ENCODE measurements around the gene TMEM9. TPM values are rescaled to one million over a fixed set of nuclear protein-coding genes. Genes with fewer than 3 reads are reported as not detected.

TMEM9 gene
- total RNA-seq, 1 donor from 2014 or later = 54.4 TPM

DNA sequence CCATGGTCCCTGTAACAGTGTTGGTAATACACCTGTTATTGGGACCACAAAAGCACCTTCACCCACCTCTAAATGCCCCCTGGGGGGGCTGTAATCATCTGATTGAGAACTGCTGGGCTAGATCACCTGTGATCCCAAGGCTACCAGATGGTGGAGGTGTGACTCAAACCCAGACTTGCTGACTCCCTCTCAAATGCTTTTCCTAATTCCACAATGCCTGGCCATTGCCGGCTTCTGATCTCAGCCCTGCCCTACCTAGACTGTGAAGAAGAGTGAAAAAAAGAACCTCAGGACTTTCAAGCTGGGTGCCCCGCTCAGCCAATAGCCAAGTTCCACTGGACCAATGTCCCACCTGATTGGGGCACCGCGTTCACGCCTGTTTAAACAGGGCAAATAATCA lies 9.6 kb downstream of the TMEM9 start:
- no peak for DNase-seq

DNA sequence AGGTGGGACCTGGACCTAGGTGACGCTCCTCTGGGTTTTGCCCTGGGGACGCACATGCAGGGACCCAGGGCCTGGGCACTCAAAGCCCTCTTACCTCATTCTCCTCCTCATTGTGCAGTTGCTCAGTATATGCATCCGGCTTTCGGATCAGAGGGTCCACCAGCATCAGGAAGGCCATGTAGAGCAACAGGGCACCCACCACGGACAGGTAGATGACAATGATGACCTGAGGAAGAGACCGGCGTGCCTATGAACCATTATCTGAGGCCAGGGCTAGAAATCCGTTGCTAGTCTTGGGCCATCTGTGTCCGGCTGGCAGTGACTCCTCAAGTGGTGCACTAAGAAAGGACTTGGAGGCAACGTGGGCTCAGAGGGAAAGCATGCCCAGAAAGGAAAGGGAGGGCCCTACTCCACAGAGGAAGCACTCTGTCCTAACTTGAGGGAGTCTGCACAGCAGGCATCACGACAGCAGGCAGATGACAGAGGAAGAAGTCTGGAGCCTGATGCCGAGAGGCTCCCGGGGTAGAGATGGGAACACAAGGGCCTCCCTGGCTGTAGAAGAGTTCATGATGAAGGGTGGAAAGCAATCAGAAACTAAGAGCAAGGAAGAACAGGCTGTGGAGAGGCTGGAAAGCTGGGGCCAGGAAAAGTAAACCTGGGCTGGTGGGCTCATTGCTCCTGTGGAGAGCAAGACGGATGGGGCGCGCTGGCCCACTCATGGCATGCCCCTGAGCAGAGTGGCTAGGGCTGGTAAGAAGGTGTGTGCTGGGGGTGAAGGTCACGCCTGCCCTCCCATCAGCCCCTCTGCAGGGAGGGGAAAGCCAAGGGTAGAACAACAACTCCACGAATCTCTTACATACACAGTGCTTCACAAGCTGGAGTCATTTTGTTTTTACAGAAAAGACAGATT lies 10.3 kb downstream of the TMEM9 start:
- DNase-seq = no peak

DNA sequence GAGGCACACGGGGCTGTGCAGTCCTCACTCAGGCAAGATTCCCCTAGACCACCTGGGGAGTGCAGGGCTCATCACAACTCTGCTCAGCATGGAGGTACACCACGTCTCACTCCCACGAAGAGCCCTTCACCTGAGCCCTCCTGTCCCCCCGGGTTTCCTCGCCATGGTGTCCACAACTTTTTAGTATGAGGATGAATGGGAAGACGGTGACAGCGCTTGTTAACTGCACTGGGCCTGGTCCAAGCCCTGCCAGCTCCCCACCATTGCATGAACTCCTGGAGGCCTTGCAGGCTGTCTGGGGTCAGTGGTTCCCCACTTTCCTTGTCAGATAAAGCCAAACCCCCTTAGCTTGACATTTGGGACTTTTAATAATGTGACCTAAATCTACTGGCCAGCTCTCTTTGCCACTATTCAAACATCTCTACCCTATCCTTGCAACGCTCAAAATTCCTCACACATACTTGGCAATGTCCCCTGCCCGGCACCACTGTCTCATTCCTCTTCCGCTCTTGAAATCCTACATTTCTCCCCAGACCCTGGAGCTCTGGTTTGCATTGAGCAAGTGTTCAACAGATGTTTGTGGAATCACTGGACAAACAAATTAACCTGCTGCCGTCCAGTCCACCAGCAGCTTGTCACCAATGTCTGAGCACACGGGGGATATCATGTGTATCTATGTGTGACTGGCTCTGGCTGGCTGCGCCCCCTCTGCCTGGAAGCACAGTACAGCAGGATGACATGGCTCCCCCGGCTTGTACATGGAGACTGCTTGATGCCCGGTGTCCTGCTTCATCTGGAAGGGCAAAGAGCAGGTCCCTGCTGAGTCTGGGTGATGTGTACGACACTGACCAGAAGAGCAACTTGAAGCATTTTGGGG lies 11.2 kb downstream of the TMEM9 start:
- DNase-seq = no peak

DNA sequence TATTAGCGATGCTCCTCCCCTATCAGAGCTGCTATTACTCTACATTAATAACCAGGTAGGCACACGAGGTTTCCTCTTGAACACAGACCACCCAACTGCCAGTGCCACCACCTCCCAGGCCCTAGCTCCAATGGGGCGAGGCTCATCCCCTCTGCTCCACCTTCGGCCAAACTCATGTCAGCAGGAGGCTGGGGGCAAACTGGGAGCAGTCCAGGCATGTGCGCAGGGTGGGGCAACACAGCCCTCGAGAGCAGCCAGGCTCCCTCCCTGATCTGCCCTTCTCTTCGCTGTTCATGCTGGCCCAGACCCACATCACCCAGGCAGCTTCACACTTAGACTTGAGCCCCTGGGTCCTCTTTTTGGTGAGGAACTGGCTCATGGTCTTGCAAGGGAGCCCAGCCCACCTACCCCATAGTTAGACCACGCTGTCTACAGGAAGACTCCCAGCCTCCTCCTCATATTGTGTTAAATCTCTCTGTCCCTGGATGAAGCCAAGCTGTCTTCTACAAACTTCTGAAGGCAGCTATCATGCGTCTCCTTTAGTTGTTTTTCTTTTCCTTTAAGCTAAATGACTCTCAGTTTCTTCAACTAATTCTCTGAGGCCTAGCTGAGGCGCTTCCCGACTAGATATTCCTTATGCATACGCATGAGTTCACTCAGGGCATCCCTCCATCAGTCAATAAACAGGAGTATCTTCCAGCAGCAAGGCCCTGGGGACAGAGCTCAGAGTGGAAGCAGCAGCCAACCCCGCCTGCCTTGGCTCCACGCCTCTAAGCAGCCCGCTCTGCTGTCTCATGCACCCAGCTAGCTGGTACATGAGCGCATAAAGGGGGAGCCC lies 12.0 kb downstream of the TMEM9 start:
- DNase-seq = no peak

DNA sequence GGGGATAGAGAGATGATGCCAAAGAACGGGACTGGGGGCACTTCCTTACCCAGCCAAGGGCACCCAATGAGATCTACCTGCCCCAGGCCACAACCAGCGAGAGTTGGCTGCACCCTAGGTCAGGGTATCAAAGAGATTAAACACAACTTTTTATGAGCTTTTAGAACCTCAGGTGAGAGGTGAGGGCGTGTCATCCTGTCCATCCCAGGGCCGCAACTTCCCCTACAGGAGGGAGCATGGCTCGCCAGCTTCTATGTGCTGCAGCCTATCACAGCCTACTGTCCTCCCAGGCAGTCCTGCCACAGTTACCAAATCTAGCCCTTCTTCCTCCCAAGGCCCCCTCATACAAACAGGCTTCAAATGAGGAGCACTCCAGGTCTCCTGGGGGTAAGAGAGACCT lies 12.9 kb downstream of the TMEM9 start:
- DNase-seq = no peak

DNA sequence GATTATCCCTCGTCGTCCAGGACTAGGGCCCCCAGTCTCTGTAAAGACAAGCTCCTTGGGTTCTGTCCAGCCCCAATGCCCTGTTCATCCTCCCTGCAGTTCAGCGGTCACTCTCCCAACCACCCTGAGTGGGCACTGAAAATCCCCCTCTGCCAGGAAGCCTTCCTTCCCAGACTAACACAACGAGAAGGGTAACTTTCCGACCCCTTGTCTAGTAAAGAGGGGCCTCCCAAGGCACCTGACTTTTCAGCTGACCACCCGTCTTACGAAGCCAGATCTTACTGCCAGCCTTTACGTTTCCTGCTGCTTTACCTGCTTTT lies 13.4 kb downstream of the TMEM9 start:
- DNase-seq = no peak

DNA sequence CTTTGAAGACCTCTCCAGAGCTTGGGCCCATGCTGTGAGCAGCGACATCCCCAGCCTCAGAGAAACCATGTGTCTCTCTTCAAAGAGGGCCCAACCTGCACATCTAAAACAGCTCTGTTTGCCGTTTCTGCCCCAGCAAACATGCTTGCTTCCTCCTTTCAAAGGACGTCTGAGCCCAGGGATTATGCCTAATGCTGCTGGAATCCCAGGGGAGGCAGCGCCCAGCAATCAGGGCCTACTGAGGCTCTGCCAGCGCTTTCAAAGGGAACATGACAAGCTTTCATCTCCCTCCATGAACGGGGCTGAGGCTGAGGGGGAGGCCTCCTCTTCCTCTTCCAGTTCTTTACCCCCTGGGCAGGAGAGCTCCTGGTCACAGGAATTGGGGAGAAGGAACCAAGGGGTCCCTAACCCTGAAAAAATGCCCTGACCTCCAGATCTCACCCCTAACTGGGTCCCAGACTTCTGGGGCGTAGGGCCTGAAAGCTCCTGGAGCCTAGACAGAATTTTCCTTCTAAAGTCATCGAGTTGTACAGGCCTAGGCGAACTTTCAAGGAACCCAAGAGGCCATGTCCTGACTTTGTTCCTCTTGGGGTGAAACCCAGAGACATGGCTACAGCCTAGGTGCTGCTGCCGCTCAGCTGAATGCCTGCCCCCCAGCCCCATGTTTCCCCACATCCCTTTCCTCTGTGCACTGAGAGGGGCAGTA lies 13.9 kb downstream of the TMEM9 start:
- DNase-seq = no peak

DNA sequence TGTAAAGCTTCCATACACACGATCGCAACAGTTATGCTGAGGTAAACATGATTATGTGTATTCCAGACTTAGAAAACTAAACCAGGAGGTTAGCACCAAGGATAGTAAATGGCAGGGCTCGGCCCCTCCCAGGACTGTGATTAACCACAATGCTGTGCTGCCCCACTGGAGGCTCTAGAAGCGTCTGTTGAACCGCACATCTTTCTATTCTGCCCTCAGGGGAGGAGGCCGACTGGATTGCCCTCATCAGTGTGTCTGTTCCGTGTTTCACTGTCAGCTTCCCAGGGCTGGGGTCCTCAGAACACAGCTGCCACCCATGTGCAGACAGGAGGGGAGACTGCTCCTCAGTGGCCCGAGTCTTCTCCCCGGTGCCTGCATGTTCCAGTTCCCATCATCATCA lies 14.5 kb downstream of the TMEM9 start:
- no peak for DNase-seq

DNA sequence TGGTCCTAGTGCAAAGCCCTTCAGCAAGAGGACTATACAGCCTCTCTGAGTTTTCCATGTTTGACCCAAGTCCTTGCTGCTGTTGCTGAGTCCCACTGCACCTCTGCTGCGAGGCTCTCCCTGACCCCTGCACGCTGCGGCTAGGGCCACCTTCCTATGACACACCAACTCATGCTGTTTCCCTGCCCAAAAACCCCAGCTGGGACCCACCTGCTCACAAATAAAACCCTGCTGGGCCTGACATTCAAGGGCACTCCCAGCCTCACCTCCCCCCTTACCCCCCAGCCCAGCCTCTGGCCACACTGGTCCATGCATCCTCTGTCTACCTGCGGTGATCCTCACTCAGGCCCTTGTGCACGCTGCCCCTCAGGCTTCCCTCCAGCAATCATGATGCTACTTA lies 15.0 kb downstream of the TMEM9 start:
- no peak for DNase-seq

DNA sequence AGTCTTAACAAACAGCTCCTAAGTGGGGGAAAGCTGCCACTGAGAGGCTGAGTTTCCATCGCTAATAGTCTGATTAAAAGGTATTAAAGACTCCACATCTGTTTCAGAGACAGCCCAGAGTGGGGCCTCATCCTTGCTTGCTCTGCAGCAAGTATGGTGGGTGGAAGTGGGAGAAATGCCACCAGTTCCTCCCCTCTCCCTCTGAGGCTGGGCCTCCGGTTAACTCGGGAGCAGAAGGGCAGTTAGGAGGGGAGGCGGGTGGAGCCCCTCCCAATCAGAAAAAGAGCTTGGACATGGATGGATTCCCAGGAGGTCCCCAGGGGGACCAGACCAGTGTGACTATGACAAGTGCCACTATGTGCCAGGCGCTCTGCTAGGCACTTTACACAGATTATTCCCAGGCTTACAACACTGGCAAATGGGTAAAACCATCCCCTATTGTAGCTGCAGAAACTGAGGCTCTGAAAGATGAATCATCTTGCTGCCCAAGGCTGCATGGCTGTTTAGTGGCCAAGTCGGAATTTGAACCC lies 15.9 kb downstream of the TMEM9 start:
- no peak for DNase-seq

DNA sequence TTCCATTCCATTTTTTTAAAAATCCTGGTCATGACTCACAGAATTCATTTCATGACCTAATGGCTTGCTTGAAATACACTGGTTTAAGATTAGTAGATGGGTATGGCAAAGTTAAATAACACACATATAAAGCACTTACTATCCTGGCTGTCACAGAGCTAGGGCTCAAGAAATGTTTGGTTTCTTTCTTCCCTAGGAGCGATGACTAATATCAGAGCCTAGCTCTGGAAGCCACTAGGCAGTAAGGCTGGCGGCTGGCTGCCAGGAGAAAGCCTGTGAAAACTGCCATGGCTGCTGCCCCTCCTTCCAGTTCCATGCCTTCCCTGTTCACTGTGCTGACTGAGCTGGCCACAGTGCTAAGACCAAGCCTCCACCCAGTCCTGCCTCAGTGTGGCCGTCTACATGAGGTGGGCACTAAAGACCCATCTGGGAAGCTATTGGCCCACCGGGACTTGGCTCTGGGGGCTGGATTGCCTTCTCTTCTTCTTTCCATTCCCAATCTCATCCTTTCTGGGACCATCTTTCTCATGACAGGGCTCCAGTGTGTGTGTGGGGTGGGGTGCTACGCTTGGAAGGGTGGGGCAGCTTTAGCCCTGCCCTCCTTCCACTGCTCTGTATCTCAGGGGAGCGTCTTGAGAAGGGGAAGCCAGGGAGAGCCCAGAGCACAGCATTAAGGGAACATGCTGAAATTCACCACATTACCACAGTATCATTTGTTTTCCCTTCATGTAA lies 16.5 kb downstream of the TMEM9 start:
- DNase-seq = peak; percentile 78

DNA sequence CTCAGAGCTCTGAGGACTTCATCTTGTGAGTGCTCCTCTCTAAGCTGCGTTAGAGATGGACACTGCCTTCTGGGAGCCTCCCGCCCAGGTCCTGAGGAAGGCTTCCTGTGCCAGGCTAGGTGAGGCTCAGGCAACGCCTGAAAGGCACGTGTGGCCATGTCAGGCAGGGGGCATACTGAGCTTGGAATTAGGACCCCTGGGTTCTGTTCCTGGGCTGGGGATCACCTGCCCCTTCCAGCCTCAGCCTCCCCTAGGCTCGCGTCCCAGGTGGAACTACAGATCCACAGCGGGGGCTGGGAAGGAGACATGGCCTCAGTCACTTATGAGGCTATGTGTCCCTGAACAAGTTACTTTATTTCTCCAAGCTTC lies 17.3 kb downstream of the TMEM9 start:
- no peak for DNase-seq

DNA sequence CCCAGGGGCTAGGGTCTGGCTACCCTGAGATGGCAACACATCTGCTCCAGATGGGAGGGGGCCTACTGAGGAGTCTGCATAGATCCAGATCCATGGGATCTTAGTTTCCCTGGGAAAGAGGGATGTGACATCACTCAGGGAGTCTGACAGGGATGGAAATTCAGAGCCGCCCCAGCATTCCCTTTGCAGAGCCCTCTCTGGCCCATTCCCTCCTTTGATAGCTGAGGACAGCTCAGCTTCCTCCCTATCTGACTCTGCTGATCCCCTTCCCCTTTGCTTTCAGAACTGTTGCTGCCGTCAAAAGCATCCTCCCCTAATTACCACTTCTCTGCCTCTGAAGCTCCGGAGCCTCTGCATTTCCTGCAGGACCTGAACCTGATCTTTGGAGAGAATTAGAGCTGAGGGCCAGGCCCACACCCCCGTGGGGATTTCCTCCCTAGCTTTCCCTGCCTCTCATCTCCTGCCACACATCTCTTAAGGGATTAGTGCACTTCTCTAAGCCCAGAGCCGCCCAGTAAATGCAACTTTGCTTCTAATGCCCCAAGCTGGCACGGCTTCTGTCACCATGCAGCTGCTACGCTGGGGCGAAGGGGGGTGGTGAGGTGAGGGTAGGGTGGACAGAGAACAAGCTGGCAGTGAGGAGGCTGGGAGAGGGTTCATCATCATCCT lies 17.8 kb downstream of the TMEM9 start:
- no peak for DNase-seq

DNA sequence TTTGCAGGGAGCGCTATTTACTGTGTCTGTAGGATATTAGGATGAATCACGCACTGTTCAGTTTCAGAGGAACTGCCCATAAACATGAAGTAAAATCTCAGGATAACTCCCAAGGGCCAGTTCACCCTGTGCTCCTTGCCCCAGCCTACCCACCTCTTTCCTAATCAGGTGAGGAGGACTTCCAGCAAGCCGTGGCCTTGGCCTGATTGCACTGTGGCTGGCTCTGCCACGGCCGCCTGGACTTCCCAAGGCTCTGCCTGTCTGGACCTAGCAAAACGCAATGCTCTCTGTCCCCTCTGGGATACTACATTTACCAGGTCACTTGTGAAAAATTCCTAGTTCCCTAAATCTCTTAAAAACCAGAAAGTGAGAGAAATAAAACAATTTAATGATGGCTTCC lies 19.9 kb downstream of the TMEM9 start:
- DNase-seq = no peak

DNA sequence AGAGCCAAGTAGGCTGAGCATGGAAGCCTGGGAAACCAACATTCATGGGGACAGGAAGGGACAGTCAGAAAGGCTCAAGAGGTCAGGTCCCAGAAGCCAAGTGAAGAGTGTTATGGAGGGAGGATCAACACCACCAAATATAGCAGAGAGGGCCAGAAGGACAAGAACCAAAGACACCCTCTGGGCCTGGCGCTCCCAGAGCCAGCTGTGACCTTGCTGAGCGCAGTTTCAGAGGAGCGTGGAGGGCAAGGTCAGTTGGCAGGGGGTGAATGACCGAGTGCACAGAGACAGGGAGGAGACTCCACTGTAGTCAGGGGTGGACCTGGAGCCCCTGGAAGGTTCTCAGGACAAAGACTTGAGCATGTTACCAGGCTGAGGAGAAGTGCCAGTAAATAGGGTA lies 22.9 kb downstream of the TMEM9 start:
- no peak for DNase-seq

DNA sequence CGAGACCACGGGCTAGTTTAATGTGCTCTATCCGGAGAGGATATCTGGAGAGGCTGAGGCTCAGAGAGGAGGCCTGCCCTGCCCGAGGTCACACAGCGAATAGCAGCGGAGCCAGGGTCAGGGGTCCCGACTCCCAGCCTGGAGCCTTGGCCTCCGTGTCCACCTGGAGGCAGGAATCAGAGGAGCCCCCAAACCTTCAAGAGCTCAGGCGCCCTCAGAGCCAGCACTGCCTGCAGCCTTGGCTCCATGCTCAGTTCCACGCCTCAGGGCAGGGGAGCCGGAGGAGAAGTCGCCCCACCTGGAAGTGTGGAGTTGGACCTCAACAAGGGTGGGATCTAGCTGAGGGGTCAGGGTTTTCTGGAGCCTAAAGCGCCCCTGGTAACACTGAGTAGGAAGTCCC lies 25.3 kb downstream of the TMEM9 start:
- DNase-seq = no peak

DNA sequence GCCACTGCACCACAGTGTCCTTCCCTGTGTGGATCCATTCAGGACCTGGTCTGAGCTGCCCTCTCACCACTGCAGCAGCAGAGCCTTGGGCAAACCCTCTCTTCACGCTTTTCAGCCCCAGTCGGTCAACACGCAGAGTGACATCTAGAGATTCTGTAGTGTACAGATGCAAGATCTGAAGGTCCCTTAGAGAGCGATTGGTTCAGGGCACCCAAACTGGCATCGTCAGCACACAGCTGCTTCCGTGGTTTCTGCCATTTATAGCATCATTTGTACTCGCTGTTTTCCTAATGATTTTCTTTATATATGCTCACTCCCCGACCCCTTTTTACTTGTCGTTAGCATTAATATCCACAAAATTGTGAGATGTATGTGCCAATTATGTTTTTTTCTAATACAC lies 25.8 kb downstream of the TMEM9 start:
- DNase-seq = no peak

DNA sequence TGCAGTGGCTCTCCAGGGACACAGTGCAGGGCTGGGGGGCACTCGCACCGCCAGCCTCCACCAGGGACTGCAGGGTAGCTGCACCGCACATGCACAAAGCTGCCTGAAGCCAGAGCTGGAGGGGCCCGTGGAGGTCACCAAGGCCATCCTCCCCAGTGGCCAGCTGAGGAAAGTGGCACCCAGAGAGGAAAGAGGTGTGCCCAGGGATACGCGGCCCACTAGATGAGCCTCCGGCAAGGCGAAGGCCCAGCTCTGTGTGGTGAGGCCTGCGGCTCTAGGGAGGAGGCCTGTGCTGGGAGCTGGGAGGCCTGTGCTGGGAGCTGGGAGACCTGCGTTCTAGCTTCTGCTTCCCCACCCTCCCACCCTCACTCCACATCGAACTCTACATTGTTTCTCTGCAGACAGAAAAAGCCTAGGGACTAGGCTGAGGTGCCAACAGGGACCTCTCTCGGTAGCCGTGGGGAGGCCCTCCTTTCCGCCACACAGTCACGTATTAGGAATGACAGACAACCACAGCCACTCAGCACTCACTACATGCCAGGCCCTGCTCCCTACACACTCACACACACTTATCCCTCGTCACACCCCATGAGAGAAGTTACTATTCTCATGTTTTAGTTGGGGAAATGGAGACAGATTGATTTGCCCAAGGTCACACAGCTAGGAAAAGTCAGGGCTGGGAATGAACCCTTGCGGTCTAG lies 26.4 kb downstream of the TMEM9 start:
- no peak for DNase-seq

DNA sequence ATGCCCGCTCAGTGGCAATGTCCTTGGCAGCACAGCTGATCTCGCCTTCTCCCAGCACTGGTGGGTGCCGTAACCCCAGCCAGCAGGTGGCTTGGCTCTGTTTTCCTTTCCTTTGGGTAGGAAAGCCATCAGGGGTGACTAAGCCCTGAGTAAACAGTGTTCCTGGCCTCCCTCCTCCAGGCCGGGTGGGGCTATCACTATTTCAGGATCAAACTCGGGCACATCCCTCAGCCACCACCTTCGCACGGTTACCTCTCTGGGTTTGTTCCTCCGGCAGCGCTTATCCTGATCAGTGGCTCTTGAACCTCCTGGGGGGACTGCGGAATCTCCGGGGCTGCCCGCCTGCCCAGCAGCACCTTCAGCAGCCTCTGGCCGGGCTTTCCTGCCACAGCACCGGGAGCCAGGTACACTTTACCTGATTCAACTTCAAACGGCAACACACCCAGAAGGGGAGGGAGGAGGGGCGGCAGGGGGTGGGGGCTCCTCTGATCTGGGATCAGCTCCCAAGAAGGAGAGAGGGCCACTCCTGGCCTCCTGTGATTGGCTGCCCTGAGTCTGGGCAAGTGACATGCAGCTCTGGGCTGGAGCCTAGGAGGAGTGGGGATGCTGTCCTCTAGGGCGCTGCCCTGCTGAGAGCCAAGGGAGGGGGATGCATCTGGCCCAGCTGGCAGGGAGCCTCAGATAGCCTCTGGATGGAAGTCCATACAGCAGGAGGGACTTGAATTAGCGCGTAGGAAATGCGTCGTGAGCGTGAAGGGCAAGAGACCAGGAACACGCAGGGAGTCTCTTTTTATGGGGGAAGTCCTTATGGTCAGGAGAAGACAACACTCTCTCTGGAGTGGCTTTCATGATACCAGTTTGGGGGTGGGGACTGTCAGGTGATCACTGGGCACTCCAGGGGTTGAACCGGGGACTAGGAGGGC lies 27.2 kb downstream of the TMEM9 start, which contains the start of gene ASCL5:
TSS of gene ASCL5 (minus strand) at position 353 of the 923 bp plus-strand sequence. CDS start 11,812 bp downstream, outside the sequence.
- no peak for DNase-seq
